Dedifferentiated amniotic fluid mesenchymal stem cell (primary cell): ENCODE measurements around the gene PAK1.

ENCODE experiments used
- DNase-seq: peaks from one replicate; pipeline ENCODE4 v3.0.0-alpha.2; 2016; ENCODE audit errors: extremely low spot score

Gene PAK1

DNA sequence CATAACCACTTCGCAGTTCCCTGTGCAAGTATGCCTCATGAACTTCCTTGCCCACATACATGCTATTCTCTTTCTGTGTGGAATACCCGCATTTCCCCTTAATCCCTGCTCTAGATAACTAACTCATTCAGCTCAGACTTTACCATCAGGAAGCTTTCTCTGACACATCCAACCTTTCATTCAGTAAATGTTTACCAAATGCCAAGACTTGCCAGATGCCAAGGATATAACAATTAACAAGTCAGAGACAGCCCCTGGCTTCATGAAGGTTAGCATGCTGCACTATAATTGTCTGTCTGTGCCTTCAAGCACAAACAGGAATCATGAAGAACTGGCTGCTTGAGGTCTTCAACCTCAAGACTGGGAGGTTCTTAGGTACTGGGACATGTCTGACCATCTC, 101.2 kb downstream of the PAK1 start:
- DNase-seq: no peak

DNA sequence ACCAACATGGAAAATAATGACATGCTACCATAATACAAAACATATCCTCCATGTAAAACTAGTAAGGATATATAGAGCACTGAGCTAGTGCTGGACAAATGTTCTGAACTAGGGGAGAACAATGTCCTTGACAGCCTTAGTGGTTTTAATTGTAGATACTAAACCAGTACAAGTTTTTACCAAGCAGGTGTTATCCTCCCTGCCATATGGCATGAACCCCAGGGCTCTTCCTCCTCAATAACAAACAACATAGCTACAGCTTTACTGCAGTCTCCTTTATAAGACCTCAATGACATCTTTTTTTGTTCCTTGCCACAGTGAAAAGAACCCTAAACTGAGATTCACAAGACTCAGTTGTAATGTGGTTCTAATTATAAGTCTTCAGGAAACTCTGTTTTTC, 102.2 kb downstream of the PAK1 start:
- no peak for DNase-seq

DNA sequence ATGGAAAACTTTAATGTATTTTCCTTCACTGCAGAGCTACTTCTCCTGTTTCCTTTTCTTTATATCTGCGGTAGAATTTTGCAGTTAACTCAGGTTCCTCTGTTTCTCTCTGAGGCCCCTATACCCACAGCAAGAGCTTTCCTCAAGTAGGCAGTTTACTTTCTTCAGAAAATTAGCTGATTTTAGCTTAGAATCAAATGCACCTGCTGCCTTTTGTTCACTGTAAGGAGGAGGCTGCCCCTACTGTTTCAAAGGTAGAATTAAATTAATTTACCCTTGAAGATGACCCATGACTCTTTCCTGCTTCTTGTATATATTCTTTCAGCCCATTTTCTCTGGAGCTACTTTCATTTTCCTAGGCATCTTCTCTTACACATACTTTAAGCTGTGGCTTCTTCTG, 103.7 kb downstream of the PAK1 start:
- no peak for DNase-seq

DNA sequence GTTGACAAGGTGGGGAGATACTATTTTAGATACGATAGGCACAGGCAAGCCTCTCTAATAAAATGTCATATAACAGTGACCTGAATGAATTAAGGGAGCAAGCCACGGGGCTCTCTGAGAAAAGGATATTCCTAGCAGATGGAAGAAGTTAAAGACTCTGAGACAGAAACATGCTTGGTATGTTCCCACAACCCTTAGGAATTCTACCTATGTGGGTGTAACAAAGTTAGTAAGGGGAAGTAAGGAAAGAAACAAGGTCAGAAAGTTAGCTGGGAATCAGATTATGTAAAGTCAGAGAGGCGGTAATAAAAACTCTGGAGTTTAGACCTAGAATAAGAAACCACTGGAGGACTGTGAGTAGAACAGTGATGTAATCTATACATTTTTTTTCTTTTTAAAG, 112.7 kb downstream of the PAK1 start:
- DNase-seq: no peak

DNA sequence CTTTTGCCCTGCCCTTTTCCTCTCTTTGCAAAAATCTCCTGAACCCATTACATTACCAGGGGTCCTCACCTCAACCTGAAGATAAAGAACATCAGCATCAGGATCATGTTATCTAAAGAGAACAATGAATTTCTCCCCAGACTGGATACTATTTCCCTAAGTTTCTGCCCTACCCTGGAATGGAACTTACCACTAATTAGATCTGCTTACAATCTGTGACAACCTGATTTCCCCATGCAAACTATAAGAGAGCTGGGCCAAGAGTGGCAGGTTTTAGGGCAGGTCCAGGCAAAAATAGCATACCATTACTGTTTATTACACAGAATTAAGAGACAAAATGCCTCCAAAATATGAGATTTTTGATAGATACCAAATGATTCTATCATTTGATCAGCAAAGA, 114.4 kb downstream of the PAK1 start:
- no peak for DNase-seq

DNA sequence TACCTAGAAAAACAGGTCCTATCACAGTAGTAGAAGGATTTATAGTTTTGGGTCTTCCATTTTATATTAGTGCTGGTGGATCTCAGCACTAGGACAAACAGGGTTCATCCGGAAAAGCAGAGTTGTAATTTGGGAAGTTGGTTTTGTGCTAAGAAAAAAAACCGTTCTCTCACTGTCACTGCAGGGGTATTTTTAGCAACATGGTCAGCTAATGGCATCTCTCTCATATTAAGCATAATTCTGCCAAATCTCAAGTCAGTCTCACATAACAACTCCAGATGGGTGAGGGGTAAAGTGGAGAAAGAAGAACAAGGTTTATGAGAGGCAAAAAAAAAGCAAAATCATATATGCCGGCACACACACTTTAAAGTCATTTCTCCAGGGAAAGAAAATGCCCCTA, 120.8 kb downstream of the PAK1 start:
- DNase-seq: no peak

DNA sequence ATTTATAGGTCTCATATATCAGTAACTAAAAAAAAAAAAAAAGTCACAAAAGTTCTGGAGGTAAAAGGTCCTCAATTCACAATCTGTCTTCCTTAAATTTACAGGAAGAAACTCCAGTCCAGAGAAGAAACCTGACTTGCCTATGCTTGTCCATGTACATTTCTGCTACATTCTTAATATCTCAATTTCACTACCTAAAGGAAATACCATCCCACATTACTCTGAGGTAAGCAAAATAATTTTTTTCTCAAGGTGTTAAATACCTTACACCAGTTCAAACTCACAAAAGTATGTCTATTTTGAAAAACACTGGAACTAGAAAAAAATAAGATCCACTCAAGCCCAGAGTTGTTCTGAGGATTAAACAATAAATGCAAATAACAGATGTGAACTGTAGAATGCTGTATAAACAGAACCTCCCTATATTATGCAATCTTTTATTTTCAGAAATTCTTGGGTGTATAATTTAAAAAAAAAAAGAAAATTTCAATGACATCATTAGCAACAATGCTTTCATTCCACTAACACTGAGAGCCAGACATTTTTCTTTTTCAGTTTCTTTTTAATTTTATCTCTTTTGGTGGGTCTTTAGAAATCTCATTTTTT, 122.5 kb downstream of the PAK1 start:
- peak; percentile 38 for DNase-seq

DNA sequence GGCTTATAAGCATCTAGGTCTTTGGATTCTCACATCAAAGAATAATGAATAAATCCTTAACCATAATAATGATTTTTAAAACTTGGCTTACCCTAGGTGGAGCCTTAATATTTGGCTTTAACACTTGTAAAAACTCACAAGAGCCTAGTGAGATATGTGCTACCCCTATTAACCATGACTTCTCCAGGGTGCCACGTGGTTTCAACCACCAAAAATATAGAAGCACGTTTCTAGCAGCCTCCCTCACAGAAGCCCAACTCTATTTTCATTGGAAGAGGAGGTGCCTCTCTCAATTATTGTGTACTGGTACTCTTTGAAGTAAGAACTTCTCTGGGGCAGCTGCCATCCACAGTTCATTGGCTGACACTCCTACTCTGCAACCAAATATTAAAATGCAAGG, 125.9 kb downstream of the PAK1 start:
- no peak for DNase-seq

DNA sequence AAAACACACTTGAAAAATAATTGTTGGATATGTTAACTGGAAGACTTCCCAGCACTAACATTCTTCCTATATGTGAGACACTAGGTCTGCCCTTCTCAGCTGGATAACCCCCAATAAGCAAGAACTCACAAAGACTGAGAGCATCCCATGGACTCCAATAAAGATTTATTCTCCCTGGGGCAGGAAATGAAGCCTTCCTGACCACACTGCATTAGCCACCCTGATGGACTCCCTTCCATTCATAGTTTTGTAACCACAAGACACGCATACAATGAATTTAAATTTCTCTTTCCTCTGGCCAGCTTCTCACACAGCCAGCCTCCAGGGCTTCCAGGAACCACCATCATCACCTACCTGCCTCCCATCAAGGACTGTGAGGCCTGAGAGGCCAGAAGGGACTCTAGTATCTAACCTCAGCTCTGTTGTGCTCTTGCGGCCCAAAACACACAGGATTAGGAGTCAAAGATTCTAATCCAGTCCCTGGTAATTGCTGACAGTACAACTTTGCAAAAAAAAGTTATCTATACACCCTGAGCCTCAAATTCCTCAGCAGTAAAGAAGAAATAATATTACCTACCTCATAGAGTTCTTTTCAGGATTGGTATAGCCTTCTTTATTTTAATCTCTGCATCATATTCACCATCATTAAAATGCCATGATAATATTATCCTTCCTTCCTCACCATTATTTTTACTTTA, 126.8 kb downstream of the PAK1 start:
- peak; percentile 56 for DNase-seq

DNA sequence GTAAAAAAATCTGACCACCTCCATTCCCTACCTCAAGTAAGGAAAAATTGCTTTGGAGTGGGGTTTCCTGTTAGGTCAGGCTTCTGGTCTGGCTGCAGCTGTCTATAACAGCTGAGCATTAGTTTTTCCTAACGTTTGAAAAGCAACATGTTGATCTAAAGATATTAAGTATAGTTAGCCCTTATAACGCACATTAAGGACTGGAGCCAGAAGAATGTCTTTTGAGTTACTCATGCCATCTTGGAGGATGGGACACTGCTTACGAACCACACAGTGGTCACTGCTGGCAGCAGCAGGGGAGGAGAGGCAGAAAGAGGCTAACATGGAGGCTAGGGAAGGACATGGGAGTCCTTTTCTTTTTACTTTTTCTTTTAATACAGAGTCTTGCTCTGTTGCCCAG, 128.3 kb downstream of the PAK1 start:
- no peak for DNase-seq

DNA sequence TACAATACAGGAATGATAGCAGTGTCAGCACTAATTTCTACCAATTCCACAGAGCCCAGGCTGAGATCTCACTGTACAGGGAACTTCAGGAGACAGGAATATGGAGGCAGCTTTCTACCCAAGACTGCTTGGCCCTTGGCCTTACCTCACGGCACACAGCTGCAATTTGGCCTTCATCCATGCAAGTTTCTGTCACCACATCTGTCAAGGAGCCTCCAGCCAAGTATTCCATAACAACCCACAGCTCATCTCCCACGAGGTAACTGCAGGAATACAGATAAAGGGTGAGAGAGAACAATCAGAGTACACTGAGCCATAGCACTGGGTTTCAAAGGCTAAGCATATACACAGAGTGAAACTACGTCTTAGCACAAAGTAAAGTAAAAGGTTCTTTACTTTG, 133.4 kb downstream of the PAK1 start:
- no peak for DNase-seq

DNA sequence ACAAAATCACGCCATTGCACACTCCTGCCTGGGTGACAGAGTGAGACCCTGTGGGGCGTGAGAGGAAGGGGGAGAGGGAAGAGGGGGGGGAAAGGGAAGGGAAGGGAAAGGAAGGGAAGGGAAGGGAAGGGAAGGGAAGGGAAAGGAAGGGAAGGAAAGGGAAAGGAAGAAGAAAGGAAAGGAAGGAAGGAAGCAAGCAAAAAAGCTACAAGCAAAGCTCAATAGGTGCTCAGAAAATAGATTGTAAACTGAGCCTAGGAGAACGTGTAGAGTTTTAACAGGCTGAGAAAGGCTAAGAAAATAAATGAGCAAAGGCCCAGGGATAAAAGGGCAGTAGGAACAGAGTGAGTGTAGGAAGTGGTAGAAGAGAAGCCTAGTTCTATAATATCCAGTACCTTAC, 141.6 kb downstream of the PAK1 start:
- DNase-seq: no peak

DNA sequence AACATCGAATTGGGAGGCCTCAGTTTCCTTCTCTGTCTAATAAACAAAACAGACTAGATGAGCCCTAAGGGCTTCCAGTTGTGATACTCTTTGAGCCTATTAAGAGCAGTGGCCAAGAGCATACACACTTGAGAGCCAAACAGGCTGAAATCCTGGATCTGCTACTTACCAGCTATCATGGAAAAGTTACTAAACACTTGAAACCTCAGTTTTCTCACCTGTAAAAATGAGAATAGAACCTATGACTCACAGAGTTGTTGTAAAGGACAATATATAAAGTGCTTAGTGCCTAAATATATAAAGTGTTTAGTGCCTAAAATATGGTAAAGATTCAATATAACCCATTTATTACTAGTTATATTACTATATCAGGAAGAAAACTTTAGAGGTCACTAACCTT, 148.7 kb downstream of the PAK1 start:
- DNase-seq: no peak

DNA sequence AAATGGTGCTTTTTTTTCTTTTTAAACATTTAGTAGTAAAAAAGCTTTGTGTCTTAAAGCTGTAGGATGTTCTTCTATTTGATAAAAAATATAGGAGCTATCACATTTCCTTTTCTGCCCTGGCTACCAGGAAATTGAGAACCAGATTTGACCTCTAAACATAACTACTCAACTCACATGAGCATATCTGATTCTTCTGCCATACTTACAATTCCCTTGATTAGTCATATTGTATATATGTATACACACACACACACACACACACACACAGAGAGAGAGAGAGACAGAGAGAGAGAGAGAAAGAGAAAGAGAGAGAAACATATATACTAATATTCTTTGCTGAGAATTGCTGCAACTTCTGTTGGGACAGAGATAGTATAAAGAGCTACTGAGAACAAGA, 149.4 kb downstream of the PAK1 start:
- no peak for DNase-seq

DNA sequence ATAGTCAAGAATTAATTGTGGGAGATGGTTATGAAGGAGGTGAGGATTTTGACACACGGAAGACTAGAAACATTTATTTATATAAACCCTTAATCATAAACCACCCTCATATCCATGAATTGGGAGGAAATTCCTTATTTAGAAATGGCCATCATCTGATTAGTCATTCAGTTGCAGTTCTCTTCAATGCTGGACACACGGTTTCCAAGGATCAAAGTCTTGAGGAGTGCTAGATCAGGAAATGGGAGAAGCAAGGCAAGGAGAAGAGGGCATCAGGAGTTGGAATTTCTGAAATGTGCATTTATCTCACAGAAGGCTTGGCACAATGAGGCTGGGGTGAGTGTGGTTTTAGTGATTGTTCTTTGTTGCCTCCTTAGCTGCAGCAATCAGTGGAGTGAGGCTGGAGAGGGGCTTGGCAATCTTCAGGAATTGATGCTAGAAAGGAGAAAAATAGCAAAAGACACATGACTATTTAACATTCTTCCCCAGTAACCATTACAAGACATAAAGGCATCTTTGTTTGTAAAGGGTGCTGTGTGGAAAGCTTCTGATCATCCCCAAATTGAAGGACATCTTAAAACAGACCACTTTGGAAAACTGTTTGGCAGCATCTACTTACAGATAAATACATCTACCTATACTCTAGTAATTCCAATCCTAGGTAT, 150.8 kb downstream of the PAK1 start:
- no peak for DNase-seq

DNA sequence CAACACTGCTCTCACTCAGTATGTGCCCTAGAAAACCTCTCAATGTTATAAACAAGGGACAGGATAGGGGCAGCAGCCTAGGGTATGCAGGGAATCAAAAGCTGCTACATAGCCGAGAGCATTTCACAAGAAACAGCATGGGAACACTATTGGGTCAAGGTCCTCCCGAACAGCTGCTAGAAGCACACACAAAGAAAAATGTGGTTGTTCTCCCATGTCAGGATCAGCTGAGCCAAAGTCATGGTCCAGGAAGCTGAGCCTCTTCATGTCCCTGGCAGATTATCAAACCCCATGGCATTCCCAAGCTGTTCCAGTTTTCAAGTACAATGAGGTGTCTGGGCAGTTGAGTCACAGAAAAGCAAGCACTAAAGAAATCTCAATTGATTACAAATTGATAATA, 151.4 kb downstream of the PAK1 start:
- no peak for DNase-seq

DNA sequence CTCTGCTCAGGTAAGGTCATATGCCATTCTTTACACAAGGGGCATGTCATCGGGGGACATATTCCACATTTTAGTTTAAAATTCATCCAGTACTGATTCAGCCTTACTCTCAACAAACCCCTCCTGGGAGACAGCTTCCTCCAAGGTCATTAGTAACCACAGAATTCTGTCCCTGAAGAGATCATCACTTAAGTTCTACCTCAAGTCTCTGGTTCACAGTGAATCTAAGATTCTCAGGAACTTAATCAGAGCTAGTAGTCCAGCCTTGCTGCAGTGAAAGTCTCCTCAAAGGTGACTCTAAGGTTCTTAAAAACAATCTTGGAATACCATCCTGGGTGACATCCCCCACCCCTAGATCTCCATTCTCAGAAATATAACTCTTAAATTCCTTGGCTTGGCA, 153.5 kb downstream of the PAK1 start:
- DNase-seq: no peak

DNA sequence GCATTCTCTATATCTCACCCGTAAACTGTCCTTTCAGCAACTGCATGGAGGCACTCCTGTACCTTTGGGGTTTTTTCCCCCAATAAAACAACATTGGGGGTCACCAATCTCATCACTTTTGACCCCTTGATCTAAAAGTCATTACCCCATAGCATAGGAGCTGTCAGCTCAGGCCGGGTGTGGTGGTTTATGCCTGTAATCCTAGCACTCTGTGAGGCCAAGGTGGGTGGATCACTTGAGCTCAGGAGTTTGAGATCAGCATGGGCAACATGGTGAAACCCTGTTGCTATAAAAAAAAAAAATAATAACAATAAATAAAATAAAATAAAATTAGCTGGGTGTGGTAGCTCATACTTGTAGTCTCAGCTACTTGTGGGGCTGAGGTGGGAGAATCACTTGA, 155.3 kb downstream of the PAK1 start:
- DNase-seq: no peak

DNA sequence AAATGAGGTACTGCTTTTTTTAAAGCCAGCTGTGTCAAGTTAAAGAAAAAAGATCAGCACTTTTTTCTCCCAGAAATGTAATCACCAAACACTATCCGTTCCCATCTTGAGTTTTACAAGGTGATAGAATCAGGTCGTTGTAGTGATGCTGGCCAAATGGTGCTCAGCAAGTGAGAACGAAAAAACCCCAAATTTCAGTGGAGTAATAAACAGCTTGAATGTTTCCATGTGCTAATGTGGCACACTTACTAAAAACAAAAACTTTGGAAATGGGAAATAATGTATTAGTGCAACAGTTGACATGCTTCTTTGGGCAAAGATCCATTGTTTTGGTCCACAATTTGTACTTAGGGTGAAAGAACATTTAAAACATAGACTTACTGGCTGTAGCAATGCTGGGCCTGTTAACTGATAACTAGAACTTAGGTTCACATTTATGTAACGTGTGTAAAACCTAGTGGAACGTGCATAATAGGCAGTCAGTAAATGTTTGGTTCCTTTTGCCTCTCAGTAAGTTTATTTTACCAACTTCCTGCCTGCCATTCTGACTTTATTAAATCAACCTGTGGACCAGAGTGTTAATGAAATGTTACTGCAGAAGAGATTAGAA, 157.1 kb downstream of the PAK1 start:
- DNase-seq: no peak

DNA sequence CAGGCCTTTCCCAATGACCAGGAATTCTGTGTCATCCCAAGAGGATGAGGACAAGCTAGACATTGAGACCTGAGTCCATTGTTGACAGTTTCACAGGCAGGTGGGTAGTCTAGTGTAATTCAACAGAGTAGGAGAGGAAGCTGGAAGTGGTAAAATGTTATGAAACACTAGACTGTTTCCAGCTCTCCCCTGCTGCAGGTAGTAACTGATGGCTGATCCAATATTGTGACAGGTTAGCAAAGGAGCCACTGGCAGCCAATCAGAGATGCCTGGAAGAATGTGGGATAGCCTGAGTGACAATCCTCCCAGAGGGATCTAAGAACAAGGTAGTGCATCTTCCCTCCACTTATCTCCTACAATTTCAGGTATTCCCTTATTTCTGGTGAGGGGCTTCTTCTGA, 161.8 kb downstream of the PAK1 start:
- no peak for DNase-seq

DNA sequence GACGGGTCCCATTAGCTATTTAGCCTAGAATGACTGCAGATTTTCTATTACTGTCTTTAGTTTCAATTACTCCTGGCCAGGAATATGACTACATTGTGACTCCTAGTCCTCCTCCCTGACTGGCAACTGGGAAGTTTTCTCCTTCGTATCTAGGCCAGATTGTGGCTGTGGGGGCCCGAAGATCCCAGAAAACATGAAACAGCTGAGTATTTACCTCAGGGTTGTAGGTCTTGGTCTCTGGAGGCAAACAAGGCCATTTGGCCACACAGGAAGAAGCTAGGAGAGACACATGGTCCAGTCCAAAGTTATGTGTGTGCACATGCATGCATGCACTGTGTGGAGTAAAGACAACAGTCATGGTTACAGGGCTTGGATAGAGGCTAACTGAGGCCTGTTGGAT, 162.2 kb downstream of the PAK1 start:
- DNase-seq: no peak

DNA sequence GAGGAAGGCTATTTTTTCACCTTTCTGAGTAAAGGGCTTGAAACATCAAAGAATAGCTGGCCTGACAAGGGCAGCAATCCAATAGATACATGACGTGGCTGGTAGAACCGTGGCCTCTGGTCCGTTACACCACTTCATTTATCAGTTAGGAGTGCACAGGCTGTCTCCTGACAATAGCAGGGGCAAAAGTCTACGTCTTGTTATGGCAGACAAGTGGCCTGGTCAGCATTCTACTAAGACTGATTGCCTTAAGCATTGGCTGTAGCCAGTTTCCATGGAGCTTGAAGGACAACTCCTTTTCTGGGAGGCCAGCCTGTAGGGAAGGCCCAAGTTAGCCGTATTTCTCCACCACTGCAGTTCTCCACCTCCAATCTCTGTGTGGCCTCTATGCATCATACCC, 163.2 kb downstream of the PAK1 start:
- DNase-seq: no peak
